ENCODE data around the gene PSMD2. TPM values are rescaled to one million over a fixed set of nuclear protein-coding genes. Genes with fewer than 3 reads are reported as not detected.
"Not testable (repeated sequence)": the region's sequence is repeated elsewhere in the genome, so short reads cannot be mapped to it uniquely, and the experiment has no call there.

The PSMD2 gene
- total and polyA plus RNA-seq, 11 donors: 82.3 to 443 (median 232) TPM

DNA sequence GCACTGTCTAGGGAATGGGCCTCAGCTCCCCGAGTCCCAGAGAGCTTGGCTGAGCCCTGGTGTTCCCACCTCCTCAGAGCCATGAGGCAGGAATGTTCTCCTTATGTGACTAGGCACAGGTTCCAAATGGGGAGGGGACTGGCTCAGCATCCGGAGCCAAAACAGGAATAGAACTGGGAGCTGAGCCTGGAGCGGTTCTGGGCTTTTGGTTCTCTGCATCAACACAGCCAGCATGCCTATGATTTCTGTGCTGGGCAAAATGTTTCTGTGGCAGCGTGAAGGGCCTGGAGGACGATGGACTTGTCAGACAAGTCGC is 38.3 kb downstream of the PSMD2 start, which contains the start of gene FAM131A:
Gene FAM131A, plus strand, starts transcription at position 202 of the 316 bp plus-strand sequence. Its CDS starts 31 bp downstream, at position 233.
- TF ChIP-seq POLR2A (IDR thresholded peaks at IDR 0.05) (no peak), CTCF (IDR thresholded peaks at IDR 0.05) (no peak)
- no peaks in the 10 kb centered on the region for H3K27me3 ChIP-seq
- H3K27ac ChIP-seq: peak within 1 kb of the TSS; percentile 75 to 100 (median 96)
- ATAC-seq (peak; percentile 51 to 70 (median 68)), DNase-seq (peak in 4 of 5 donors; percentile 69 to 83 (median 75))
- peaks cover 0 to 44% (median 40%) of the 10 kb centered on the region in 9 donors for H3K36me3 ChIP-seq
- peaks cover 11 to 52% (median 34%) of the 10 kb centered on the region in 12 donors for H3K4me1 ChIP-seq
- H3K9me3 ChIP-seq: no peaks in the 10 kb centered on the region
- 13 to 31% (median 22%) methylated on average over 6 of the region's 6 CpGs for WGBS, 4 donors
- intact Hi-C loops (cut with DNase I): loop anchor here in 4 of 10 donors (2.0 kb wide), 2 partner anchors 23 to 39 kb away; partner anchors contain the start of genes EIF4G1 (in 3 of the 4) and PSMD2 (in 1 of the 4)
- H3K4me3 ChIP-seq: peak within 1 kb of the TSS; percentile 66 to 95 (median 86)

GRCh38 chr3:184337981-184338380 is 38.9 kb downstream of the PSMD2 start:
- H3K4me3 ChIP-seq: peak overlapping the region in 11 of 12 donors; percentile 10 to 95 (median 81)
- no peak for DNase-seq
- H3K4me1 ChIP-seq: peaks cover 11 to 48% (median 34%) of the 10 kb centered on the region in 12 donors
- H3K27me3 ChIP-seq: no peaks in the 10 kb centered on the region
- peak overlapping the region; percentile 75 to 100 (median 96) for H3K27ac ChIP-seq
- intact Hi-C loops (cut with DNase I): loop anchor here in 4 of 10 donors (2.0 kb wide), 2 partner anchors 23 to 39 kb away; partner anchors contain the start of genes EIF4G1 (in 3 of the 4) and PSMD2 (in 1 of the 4)
- ATAC-seq: no peak
- no peaks in the 10 kb centered on the region for H3K9me3 ChIP-seq
- peaks cover 0 to 44% (median 40%) of the 10 kb centered on the region in 9 donors for H3K36me3 ChIP-seq
- TF ChIP-seq CTCF (IDR thresholded peaks at IDR 0.05): no peak
- TF ChIP-seq POLR2A (IDR thresholded peaks at IDR 0.05): no peak
- 48 to 63% (median 55%) methylated on average over 7 of the region's 7 CpGs for WGBS, 4 donors

DNA sequence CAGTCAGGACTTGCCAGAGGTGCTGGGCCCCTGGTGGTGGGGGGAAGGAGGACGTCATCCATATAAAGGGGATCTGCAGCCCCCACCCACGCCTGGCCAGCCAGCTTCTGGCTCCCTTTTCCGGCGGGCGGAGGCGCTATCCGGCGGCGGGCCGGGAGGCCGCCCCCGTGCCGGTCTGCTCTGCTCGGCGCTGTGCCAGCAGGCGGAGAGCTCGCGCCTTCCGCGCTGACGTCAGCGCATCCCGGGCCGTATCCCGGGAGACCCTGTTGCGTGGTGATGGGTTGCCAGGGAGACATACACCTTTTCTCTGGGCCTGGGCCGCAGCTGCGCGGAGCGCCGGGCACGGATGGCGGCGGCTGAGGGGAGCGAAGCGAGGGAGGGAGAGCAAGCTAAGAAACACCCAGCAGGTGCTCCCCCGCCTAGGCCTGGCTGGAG is 39.5 kb downstream of the PSMD2 start:
- intact Hi-C loops (cut with DNase I): no loop called here
- H3K36me3 ChIP-seq: peaks cover 0 to 44% (median 40%) of the 10 kb centered on the region in 9 donors
- WGBS, 4 donors: 14 to 40% (median 21%) methylated on average over 10 to 37 of the region's 37 CpGs
- no peaks in the 10 kb centered on the region for H3K27me3 ChIP-seq
- no peaks in the 10 kb centered on the region for H3K9me3 ChIP-seq
- peak; percentile 88 to 92 (median 91) for DNase-seq
- H3K27ac ChIP-seq: peak overlapping the region; percentile 75 to 100 (median 96)
- peak overlapping the region in 11 of 12 donors; percentile 10 to 95 (median 81) for H3K4me3 ChIP-seq
- peaks cover 11 to 48% (median 34%) of the 10 kb centered on the region in 12 donors for H3K4me1 ChIP-seq
- ATAC-seq: peak; percentile 10 to 63 (median 48)
- TF ChIP-seq POLR2A (IDR thresholded peaks at IDR 0.05) (peak in 1 of 2 donors; percentile 44), CTCF (IDR thresholded peaks at IDR 0.05) (peak in 8 of 12 donors; percentile 6 to 44 (median 26))

GRCh38 chr3:184339001-184339400 is 40.0 kb downstream of the PSMD2 start:
- DNase-seq: no peak
- Histone ChIP-seq H3K27ac (peak overlapping the region; percentile 75 to 100 (median 96)), H3K9me3 (no peaks in the 10 kb centered on the region), H3K4me1 (peaks cover 11 to 48% (median 34%) of the 10 kb centered on the region in 12 donors), H3K27me3 (no peaks in the 10 kb centered on the region), H3K4me3 (peak overlapping the region in 11 of 12 donors; percentile 10 to 95 (median 81)), H3K36me3 (peaks cover 0 to 44% (median 39%) of the 10 kb centered on the region in 9 donors)
- intact Hi-C loops (cut with DNase I): no loop called here
- WGBS, 4 donors: 34 to 54% (median 44%) methylated on average over 6 to 8 of the region's 8 CpGs
- TF ChIP-seq POLR2A (IDR thresholded peaks at IDR 0.05) (no peak), CTCF (IDR thresholded peaks at IDR 0.05) (no peak)
- no peak for ATAC-seq

- H3K36me3 ChIP-seq: peaks cover 0 to 44% (median 38%) of the 10 kb centered on the region in 9 donors
- ATAC-seq; H3K4me3 ChIP-seq; H3K27me3 ChIP-seq; DNase-seq; H3K9me3 ChIP-seq; intact Hi-C loops (cut with DNase I): not testable (repeated sequence)
- peak overlapping the region in 2 of 12 donors; percentile 91 to 100 for H3K27ac ChIP-seq
- H3K4me1 ChIP-seq: peaks cover 11 to 48% (median 34%) of the 10 kb centered on the region in 12 donors
- WGBS, 4 donors: 90 to 94% (median 92%) methylated on average over 19 of the region's 19 CpGs
Measured at GRCh38 chr3:184339451-184340135, 40.6 kb downstream of the PSMD2 start.

Data from heart left ventricle (tissue), 16 donors.